ENCODE measurements around the gene MAP4K4.

MAP4K4 gene

GRCh38 chr2:101693991-101694588 lies 3.4 kb upstream of the MAP4K4 start:
- no peak for DNase-seq

- peak; percentile 37 for DNase-seq
Measured at GRCh38 chr2:101696272-101697123, 1.0 kb upstream of the MAP4K4 start.

GRCh38 chr2:101698014-101698843 lies 722 bp downstream of the MAP4K4 start:
- peak; percentile 42 for DNase-seq

- DNase-seq, result peak; percentile 17
Measured at GRCh38 chr2:101698844-101699754, 1.6 kb downstream of the MAP4K4 start.

- DNase-seq, result no peak
Measured at GRCh38 chr2:101699755-101700461, 2.4 kb downstream of the MAP4K4 start.

- DNase-seq, result no peak
Measured at GRCh38 chr2:101704046-101704466, 6.5 kb downstream of the MAP4K4 start.

GRCh38 chr2:101704816-101705578 lies 7.5 kb downstream of the MAP4K4 start:
- DNase-seq, result no peak

- DNase-seq, result no peak
Measured at GRCh38 chr2:101706121-101706818, 8.8 kb downstream of the MAP4K4 start.

GRCh38 chr2:101706819-101707177 lies 9.3 kb downstream of the MAP4K4 start:
- DNase-seq, result no peak

GRCh38 chr2:101710036-101710435 lies 12.5 kb downstream of the MAP4K4 start:
- no peak for DNase-seq

GRCh38 chr2:101710471-101711318 lies 13.2 kb downstream of the MAP4K4 start:
- DNase-seq, result peak; percentile 10

- no peak for DNase-seq
Measured at GRCh38 chr2:101714118-101714517, 16.6 kb downstream of the MAP4K4 start.

GRCh38 chr2:101717071-101717845 lies 19.8 kb downstream of the MAP4K4 start:
- no peak for DNase-seq

GRCh38 chr2:101718479-101718878 lies 21.0 kb downstream of the MAP4K4 start:
- DNase-seq, result no peak

- DNase-seq, result no peak
Measured at GRCh38 chr2:101718993-101719571, 21.6 kb downstream of the MAP4K4 start.

GRCh38 chr2:101720732-101721131 lies 23.2 kb downstream of the MAP4K4 start:
- no peak for DNase-seq

GRCh38 chr2:101722864-101723263 lies 25.4 kb downstream of the MAP4K4 start:
- no peak for DNase-seq

Data from NCI-H146 (cell line).